Measurements from ENCODE around the gene KDM4B.

DNA sequence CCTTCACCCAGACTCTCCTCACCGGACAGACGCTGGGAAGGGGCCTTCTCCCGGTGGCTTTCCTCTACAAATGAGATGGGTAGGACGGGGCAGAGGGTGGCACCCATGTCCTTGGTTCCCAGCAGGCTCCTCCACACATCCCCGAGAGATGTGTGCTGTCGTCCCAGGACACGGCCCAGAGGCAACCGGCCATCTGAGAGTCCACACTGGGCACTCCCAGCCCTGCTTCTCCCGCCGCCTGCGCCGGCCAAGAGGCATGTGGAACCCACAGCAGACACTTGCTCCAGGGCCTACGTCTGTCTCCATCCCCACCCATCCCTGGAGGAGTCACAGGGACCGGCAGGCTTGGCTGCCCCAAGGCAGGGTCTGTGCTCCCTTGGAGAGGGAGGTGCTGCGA lies 179.9 kb downstream of the KDM4B start:
- TF ChIP-seq, protein P1, sequence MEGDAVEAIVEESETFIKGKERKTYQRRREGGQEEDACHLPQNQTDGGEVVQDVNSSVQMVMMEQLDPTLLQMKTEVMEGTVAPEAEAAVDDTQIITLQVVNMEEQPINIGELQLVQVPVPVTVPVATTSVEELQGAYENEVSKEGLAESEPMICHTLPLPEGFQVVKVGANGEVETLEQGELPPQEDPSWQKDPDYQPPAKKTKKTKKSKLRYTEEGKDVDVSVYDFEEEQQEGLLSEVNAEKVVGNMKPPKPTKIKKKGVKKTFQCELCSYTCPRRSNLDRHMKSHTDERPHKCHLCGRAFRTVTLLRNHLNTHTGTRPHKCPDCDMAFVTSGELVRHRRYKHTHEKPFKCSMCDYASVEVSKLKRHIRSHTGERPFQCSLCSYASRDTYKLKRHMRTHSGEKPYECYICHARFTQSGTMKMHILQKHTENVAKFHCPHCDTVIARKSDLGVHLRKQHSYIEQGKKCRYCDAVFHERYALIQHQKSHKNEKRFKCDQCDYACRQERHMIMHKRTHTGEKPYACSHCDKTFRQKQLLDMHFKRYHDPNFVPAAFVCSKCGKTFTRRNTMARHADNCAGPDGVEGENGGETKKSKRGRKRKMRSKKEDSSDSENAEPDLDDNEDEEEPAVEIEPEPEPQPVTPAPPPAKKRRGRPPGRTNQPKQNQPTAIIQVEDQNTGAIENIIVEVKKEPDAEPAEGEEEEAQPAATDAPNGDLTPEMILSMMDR (IDR thresholded peaks at IDR 0.05) = no peak
- TF ChIP-seq POLR2A (IDR thresholded peaks at IDR 0.05) (no peak), POLR2AphosphoS5 (IDR thresholded peaks at IDR 0.05) (no peak), EP300 (IDR thresholded peaks at IDR 0.05) (no peak)

All from gastroesophageal sphincter (tissue), 3 donors.